GM18868 (cell line): ENCODE results near the gene GRN.
"Not testable (repeated sequence)": the region's sequence is repeated elsewhere in the genome, so short reads cannot be mapped to it uniquely, and the experiment has no call there.

Source experiments
- ATAC-seq: cut with Tn5 transposase; IDR thresholded peaks from one replicate; pipeline ENCODE4 v1.9.1; 2021; ENCODE audit warnings: mild to moderate bottlenecking, moderate library complexity; ENCODE audit not compliant: unreplicated experiment

The GRN gene

GRCh38 chr17:44321246-44322120, 23.6 kb upstream of the GRN start:
- ATAC-seq = no peak

GRCh38 chr17:44322236-44322895, 22.7 kb upstream of the GRN start:
- no peak for ATAC-seq

GRCh38 chr17:44323359-44324091, 21.6 kb upstream of the GRN start:
- ATAC-seq = no peak

- no peak for ATAC-seq
Observed at GRCh38 chr17:44324092-44324570, 21.0 kb upstream of the GRN start.

- peak; percentile 65 for ATAC-seq
Observed at GRCh38 chr17:44324571-44325275, 20.4 kb upstream of the GRN start, which contains the start of gene SLC25A39. Gene SLC25A39 (minus strand): TSS chr17:44324823. CDS start chr17:44323562, 1,261 bp downstream.

GRCh38 chr17:44326861-44327444, 18.1 kb upstream of the GRN start:
- ATAC-seq = peak; percentile 51

GRCh38 chr17:44327715-44328449, 17.2 kb upstream of the GRN start:
- ATAC-seq = no peak

GRCh38 chr17:44329516-44329915, 15.6 kb upstream of the GRN start:
- not testable (repeated sequence) for ATAC-seq

- ATAC-seq = not testable (repeated sequence)
Observed at GRCh38 chr17:44330263-44330662, 14.8 kb upstream of the GRN start.

GRCh38 chr17:44331249-44331760, 13.8 kb upstream of the GRN start:
- no peak for ATAC-seq

GRCh38 chr17:44333371-44333770, 11.7 kb upstream of the GRN start:
- ATAC-seq = no peak

- ATAC-seq = no peak
Observed at GRCh38 chr17:44334315-44334714, 10.8 kb upstream of the GRN start.

GRCh38 chr17:44334727-44335126, 10.4 kb upstream of the GRN start:
- no peak for ATAC-seq

GRCh38 chr17:44335564-44335963, 9.5 kb upstream of the GRN start:
- no peak for ATAC-seq

GRCh38 chr17:44335968-44336367, 9.1 kb upstream of the GRN start:
- ATAC-seq = no peak

- ATAC-seq = no peak
Observed at GRCh38 chr17:44338702-44339101, 6.4 kb upstream of the GRN start.

GRCh38 chr17:44340553-44340952, 4.5 kb upstream of the GRN start:
- ATAC-seq = not testable (repeated sequence)

- no peak for ATAC-seq
Observed at GRCh38 chr17:44343510-44344209, 1.4 kb upstream of the GRN start.
